ENCODE results near the gene KRT7.

KRT7 gene

DNA sequence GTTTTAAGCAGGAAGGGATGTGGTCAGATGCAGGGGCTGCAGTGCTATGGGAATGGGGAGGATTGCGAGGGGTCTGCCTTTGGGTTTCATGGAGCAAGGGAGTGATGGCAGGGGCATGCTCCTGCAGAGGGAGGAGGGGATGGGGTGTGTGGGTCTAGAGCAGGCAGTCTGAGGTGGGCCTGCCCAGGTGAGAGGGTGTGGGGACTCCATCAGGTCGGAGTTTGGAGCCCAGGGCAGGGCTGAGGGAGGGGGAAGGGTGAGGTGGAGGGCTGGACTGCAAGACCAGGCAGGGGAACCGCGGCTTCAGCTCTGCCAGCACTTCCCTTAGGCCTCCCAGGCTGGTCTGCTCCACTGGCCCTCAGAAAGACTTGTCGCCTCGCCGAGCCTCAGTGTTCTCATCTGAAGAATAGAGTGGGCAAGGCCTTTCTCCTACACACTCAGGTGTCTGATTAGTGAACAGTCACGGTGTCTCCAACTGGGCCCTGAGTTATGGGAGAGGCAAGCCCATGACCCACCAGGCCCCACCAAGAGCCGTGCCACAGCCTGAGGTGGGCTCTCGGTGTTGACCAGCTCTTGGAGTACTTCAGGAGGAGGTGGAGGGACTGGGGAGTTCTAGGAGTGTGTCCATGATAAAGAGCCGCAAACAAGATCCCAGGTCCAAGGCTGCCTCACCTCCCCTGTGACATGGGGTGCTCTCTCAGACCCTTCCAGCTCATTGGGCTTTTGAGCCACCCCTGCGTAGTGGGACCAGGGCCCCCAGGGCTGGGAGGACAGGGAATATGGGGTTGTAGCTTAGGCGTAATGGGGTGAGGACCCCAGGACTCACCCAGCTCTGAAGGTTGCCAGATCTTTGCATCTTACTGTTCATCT is 21.1 kb upstream of the KRT7 start:
- DNase-seq (ENCODE audit: low read depth in 2 of 3, low spot score in 2 of 3) = no peak

DNA sequence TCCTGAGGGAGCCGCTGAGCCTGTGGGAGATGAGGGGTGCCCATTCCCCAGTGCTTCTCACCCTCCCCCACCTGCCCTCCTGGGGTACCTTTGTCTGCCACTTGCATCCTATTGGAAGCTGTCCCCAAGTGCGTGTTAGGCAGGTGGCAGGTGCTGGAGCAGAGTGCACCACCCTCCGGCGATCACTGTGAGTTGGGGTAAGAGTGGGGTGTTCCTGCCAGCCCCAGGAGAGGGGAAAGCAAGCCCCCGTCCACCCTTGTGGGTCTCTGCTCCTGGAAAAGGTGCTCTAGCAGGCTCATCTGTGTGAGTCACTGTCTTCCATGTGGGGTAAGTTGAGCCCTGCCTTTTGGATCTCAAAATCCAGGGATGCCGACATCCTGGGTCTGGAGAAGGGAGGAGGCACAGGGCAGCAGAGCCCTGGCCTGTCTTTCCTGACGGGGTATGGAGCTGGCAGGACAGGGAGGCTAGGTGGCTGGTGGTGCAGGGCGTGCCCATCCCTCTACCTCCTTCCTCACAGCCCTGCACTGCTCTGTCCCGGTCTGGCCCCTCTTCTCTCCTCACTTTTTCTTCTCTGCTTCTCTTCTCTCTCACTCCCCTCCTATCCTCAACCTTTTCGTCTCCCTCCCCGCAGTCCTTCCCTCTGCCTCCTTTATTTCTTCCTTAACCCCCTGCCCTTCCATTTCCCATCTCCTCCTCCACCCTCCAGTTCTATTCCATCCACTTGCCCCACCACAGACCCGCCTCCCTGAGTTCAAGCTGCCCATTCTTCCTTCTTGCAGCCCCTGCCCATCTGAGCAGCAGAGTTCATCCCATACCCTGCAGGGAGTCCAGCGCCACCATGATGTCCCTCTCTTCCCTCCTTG is 20.1 kb upstream of the KRT7 start:
- no peak for DNase-seq (ENCODE audit: low read depth in 2 of 3, low spot score in 2 of 3)

DNA sequence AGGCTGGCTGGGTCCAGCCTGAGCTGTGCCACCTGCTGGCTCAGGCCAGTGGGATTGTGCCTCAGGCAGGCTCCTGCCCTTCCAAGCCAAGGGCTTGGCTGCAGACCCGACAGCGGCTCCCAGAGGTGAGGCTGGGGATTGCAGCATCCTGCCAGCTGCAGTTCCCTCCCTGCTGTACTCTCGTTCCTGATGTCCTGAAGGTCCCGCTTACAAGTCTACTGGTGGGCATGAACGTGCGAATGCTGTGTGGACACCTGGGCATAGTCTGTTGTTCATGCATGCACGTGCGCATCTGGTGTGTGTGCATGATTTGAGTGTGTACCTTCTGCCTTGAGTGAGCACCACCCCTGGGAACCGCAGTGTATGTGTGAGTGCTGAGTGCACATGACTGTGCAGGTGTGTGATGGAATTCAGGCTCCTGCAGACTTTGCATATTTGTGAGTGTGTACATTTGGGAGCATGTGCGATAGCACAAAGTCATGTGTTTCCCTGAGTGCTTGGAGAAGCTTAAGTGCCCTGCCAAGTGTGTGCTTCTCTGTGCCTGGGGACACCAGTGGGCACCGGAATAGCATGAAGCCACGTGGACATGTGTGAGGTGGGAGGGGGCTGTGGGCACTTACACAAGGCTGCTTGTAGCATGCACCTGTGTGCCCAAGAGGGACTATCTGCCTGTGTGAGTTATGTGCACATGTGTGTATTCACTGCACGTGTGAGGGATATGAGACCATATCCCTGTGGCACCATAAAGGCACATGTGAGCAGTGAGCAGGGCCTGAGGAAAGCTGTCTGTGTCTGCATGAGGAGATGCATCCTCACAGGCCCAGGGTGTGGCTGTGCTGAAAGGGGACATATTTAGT is 19.3 kb upstream of the KRT7 start:
- DNase-seq (ENCODE audit: low read depth in 2 of 3, low spot score in 2 of 3) = peak; percentile 13 to 42 (median 27)

DNA sequence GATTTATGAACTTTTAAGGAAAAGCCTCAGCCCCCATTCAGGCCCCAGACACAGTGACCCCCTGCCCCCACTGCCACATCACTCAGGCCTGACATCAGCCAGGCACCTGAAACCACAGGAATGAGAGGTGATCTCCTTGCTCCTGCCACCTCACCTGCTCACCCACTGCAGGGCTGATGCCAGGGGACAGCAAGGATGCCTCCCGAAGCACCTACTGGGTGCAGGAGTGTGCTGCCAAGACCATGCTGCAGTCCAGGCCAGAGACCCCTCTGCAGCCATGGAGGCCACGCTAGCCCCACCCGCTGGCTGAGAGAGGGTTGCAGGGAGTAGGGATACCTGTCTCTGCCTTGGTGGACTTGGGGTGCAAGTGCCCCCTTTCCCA is 18.6 kb upstream of the KRT7 start:
- no peak for DNase-seq (ENCODE audit: low read depth in 2 of 3, low spot score in 2 of 3)

GRCh38 chr12:52215587-52216031 is 17.4 kb upstream of the KRT7 start:
- DNase-seq (ENCODE audit: low read depth in 2 of 3, low spot score in 2 of 3) = no peak

- no peak for DNase-seq (ENCODE audit: low read depth in 2 of 3, low spot score in 2 of 3)
Observed at GRCh38 chr12:52216100-52216499, 16.9 kb upstream of the KRT7 start.

DNA sequence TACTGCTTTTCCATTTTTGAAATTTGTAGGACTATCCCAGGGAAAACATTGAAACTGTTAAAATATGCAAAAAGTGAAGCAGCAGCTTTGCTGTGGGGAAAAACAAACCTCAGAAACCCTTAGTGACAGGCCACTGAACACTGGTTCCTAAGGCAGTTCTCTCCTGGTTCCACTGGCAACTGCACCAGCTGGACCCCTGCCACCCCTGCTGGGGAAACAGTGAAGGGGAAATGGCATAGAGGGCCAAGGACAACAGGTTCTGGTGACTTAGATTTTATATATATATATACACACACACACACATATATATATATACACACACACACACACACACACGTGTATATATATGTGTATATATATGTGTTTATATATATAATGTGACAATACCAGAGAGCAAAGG is 16.2 kb upstream of the KRT7 start:
- no peak for DNase-seq (ENCODE audit: low read depth in 2 of 3, low spot score in 2 of 3)

DNA sequence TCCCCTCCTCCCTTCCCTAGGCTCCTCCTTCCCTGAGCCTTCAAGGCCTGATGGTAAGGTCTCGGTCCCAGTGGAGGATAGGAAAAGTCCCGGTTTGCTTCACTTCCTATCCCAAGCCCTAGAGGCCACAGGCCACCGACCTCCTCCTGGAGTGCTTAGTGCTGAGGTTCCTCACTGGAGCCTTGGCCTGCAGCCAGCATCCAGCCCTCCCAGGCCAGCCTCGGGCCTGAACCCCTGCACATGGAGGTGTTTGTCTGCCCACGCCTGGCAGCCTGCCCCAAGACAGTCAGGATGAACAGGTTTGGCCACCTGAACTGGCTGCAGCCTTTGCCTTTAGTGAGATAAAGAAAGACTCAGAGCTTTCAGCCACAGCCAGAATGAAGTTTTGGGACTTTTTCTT is 15.8 kb upstream of the KRT7 start:
- DNase-seq (ENCODE audit: low read depth in 2 of 3, low spot score in 2 of 3) = no peak

DNA sequence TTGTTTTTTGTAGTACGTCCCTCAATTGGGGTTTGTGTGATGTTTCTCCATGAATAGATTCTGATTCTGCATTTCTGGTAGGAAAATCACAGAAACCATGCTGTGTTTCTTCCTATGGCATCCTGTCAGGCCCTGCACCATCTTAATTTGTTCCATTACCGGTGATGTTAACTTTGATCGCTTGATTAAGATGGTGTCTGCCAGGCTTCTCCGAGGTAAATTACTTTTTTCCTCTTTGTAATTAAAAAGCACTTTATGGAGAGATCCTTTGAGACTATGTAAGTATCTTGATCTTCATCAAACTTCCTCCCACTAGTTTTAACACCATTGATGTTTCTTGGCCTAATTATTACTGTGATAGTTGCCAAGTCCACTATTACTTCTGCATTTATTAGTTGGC is 15.0 kb upstream of the KRT7 start:
- no peak for DNase-seq (ENCODE audit: low read depth in 2 of 3, low spot score in 2 of 3)

GRCh38 chr12:52220477-52220876 is 12.6 kb upstream of the KRT7 start:
- DNase-seq (ENCODE audit: low read depth in 2 of 3, low spot score in 2 of 3) = no peak

- DNase-seq (ENCODE audit: low read depth in 2 of 3, low spot score in 2 of 3) = no peak
Observed at GRCh38 chr12:52221070-52221781, 11.8 kb upstream of the KRT7 start.

DNA sequence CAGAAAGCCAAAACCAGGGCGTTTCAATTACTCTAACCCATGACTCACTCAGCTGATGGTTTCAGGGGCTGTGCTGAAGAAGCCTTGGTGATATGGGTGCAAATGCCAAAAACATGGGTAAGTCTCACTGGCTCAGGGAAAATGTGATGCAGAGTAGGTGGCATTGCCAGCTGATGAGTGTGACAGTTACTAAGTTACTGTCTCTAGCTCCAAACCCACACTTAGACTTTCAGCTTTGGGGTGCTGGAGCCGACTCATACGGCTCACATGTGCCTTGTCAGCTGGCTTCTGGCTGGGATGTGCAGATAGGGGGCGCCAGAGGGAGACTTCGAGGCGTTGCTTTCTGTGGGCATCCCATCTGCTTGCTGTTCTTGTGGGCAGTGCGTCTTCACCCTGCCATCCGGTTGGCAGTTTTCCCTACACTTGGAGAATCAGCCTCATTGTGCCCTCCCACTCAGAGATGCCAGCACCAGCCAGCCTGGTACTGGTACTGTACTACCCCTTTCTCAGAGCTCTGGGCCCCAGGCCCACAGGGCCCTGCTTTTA is 11.1 kb upstream of the KRT7 start:
- peak in 2 of 3 experiments; percentile 35 to 76 for DNase-seq (ENCODE audit: low read depth in 2 of 3, low spot score in 2 of 3)

DNA sequence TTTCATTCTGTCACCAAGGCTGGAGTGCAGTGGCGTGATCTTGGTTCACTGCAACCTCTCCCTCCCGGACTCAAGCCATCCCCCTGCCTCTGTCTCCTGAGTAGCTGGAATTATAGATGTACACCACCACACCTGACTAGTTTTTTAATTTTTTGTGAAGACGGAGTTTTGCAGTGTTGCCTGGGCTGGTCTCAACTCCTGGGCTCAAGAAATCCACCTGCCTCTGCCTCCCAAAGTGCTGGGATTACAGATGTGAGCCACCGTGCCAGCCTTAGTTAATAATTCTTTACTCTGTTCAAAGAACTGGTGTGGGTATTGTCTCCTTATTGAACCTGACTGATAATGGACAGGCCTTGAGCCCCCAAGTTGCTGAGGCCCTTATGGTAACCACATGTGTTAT is 10.4 kb upstream of the KRT7 start:
- no peak for DNase-seq (ENCODE audit: low read depth in 2 of 3, low spot score in 2 of 3)

- no peak for DNase-seq (ENCODE audit: low read depth in 2 of 3, low spot score in 2 of 3)
Observed at GRCh38 chr12:52223406-52224039, 9.5 kb upstream of the KRT7 start.

DNA sequence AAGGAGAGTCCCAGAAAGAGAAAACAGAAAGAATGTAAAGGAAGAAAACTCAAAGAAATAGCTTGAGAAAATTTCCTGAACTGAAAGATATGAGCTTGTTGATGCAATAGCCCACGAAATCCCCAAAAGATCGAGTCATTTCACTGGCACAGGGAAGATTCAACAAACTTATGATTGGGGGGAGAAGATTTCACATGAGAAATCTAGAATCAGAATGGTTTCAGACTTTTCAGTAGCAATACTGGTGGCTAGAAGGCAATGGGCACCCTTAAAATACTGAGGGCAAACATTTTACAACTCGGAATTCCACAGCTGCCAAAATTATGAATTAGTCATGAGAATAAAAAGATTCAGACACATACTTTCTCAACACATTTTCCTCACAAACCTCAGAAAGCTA is 8.9 kb upstream of the KRT7 start:
- no peak for DNase-seq (ENCODE audit: low read depth in 2 of 3, low spot score in 2 of 3)

GRCh38 chr12:52225752-52226151 is 7.3 kb upstream of the KRT7 start:
- no peak for DNase-seq (ENCODE audit: low read depth in 2 of 3, low spot score in 2 of 3)

DNA sequence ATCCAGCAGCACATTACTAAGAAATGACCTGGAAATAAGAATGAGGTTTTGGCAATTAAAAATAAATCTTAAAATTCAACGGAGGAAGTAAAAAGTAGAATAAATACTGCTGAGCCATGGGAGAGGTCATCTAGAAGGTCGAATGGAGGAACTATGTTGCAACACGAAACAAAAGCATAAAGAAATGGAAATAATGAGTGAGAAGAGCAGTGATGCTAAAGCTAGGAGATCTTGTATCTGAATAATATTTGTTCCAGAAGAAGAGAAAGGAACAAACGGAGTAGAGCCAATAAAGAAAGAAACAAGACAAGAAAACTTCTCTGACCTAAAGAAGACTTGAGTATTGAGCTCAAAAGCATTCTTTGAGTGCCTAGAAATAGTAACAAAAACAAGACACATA is 6.6 kb upstream of the KRT7 start:
- no peak for DNase-seq (ENCODE audit: low read depth in 2 of 3, low spot score in 2 of 3)

DNA sequence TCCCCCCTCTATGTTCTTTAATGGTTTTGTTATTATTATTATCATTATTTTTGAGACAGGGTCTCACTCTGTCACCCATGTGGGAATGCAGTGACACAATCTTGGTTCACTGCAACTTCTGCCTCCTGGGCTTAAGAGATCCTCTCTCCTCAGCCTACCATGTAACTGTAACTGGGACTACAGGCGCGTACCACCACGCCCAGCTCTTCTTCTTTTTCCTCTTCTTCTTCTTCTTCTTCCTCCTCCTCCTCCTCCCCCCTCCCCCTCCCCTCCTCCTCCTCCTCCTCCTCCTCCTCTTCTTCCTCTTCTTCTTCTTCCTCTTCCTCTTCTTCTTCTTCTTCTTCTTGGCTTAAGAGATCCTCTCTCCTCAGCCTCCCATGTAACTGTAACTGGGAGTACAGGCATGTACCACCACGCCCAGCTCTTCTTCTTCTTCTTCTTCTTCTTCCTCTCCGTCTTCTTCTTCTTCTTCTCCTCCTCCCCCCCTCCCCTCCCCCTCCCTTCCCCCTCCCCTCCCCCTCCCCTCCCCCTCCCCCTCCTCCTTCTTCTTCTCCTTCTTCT is 5.4 kb upstream of the KRT7 start:
- no peak for DNase-seq (ENCODE audit: low read depth in 2 of 3, low spot score in 2 of 3)

DNA sequence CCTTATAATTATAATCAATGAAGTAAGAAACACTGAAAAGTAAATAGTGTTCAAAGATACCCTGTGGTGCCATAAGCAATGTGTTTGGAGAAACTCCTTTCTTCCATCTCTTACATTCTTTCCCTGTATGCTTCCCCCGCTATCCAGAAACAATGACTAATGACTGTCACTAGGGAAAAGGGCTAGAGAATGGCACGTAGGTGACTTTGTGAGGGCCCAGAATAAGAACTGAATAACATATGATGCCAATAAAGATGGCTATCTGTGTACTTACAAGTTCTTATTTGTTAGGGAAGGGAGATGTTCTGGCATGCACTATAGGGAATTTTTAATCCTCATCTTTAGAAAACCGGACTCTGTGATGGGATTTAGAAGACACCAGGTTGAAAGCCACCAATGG is 4.7 kb upstream of the KRT7 start:
- no peak for DNase-seq (ENCODE audit: low read depth in 2 of 3, low spot score in 2 of 3)

GRCh38 chr12:52228931-52229330 is 4.1 kb upstream of the KRT7 start:
- no peak for DNase-seq (ENCODE audit: low read depth in 2 of 3, low spot score in 2 of 3)
